ENCODE measurements around the gene MRC2.
"Not testable (repeated sequence)": the region's sequence is repeated elsewhere in the genome, so short reads cannot be mapped to it uniquely, and the experiment has no call there.

The MRC2 gene

GRCh38 chr17:62681061-62681938 is 53.8 kb downstream of the MRC2 start:
- DNase-seq = no peak

GRCh38 chr17:62681939-62682381 is 54.5 kb downstream of the MRC2 start:
- DNase-seq = no peak

- DNase-seq = no peak
These were observed 56.7 kb downstream of the MRC2 start for GRCh38 chr17:62684179-62684578.

DNA sequence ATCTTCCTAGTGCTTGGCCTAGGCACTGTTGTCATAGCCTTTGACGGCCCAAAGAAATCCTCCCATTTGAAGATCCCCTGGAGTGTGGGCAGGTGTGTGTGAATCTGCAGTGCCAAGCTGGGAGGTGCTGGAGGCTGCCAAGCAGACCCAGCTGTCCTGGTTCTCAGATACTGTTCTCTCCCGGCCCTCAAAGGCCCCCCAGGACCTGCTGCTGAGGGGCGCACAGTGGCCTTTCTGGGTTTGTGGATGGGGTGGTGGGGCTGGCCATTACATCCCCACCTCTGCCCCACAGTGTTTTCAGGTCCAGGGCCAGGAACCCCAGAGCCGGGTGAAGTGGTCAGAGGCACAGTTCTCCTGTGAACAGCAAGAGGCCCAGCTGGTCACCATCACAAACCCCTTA is 60.5 kb downstream of the MRC2 start:
- no peak for DNase-seq

DNA sequence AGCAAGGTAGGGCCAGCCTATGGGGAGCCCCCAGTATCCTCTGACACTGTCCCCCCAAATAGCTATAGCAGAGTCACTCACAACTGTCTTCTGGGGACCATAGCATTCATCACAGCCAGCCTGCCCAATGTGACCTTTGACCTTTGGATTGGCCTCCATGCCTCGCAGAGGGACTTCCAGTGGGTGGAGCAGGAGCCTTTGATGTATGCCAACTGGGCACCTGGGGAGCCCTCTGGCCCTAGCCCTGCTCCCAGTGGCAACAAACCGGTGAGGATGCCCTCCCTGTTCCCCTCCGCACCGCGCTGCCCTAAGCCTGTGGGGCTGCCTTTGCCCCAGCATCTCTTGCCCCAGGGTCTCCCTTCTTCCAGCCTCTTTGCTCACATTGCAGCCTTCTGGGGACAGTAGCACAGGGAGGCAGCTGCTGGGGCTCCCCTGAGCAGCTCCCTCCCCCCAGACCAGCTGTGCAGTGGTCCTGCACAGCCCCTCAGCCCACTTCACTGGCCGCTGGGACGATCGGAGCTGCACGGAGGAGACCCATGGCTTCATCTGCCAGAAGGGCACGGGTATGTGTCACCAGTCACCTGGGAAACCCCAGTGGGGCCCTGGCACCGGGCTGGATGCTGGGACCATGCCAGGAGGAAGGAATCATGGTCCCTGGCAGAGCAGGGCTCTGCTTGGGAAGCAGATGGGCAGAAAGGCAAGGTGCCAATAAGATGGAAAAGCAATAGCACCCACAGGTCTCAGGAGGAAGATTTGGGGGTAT is 61.1 kb downstream of the MRC2 start:
- DNase-seq = no peak

DNA sequence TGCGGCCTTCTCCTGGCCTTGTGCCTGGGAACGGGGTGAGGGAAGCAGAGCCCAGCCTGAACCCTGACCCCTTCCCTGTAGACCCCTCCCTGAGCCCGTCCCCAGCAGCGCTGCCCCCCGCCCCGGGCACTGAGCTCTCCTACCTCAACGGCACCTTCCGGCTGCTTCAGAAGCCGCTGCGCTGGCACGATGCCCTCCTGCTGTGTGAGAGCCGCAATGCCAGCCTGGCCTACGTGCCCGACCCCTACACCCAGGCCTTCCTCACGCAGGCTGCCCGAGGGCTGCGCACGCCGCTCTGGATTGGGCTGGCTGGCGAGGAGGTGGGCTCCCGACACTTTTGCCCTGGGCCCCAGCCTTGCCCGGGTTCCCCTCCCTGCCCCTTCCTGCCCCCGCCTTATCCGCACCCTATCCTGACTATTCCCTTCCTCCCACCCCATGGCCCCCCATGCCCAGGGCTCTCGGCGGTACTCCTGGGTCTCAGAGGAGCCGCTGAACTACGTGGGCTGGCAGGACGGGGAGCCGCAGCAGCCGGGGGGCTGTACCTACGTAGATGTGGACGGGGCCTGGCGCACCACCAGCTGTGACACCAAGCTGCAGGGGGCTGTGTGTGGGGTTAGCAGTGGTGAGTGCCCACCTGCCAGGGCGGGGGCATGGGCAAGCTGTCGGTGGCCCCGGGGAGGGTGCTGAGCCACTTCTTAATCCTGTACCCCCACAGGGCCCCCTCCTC is 62.1 kb downstream of the MRC2 start:
- no peak for DNase-seq

- no peak for DNase-seq
These were observed 62.9 kb downstream of the MRC2 start for GRCh38 chr17:62690168-62690897.

- not testable (repeated sequence) for DNase-seq
These were observed 64.1 kb downstream of the MRC2 start for GRCh38 chr17:62691589-62691915.

DNA sequence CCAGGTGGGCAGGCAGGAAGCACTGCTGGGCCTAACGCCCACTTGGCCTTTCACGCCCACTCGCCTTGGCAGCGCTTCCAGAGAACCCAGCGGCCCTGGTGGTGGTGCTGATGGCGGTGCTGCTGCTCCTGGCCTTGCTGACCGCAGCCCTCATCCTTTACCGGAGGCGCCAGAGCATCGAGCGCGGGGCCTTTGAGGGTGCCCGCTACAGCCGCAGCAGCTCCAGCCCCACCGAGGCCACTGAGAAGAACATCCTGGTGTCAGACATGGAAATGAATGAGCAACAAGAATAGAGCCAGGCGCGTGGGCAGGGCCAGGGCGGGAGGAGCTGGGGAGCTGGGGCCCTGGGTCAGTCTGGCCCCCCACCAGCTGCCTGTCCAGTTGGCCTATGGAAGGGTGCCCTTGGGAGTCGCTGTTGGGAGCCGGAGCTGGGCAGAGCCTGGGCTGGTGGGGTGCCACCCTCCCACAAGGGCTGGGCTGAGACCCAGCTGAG is 64.7 kb downstream of the MRC2 start:
- DNase-seq = no peak

- DNase-seq = no peak
These were observed 65.4 kb downstream of the MRC2 start for GRCh38 chr17:62692721-62693431.

- no peak for DNase-seq
These were observed 66.3 kb downstream of the MRC2 start for GRCh38 chr17:62693616-62694409.

DNA sequence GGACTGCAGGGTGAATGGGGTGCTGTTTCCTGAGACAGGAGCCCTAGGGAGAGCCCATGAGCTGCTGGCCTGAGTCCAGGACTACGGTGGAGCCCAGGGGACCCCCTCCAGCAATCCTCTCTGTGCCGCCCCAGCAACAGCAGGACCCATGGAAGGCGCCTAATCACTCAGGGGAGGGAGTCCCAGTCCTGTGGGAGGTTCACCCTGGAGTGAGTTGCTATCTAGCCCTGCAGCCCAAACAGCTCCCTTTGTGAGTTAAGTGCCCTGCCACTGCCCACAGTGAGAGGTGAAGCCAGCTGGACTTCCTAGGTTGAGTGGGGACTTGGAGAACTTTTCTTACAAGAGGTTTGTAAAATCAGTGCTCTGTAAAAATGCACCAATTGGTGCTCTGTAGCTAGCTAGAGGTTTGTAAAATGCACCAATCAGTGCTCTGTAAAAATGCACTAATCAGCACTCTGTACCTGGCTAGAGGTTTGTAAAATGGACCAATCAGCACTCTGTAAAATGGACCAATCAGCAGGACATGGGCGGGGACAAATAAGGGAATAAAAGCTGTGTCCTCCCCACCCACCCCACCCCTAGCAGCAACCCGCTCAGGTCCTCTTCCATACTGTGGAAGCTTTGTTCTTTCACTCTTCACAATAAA is 67.7 kb downstream of the MRC2 start:
- not testable (repeated sequence) for DNase-seq

- no peak for DNase-seq
These were observed 68.8 kb downstream of the MRC2 start for GRCh38 chr17:62696256-62696655.

DNA sequence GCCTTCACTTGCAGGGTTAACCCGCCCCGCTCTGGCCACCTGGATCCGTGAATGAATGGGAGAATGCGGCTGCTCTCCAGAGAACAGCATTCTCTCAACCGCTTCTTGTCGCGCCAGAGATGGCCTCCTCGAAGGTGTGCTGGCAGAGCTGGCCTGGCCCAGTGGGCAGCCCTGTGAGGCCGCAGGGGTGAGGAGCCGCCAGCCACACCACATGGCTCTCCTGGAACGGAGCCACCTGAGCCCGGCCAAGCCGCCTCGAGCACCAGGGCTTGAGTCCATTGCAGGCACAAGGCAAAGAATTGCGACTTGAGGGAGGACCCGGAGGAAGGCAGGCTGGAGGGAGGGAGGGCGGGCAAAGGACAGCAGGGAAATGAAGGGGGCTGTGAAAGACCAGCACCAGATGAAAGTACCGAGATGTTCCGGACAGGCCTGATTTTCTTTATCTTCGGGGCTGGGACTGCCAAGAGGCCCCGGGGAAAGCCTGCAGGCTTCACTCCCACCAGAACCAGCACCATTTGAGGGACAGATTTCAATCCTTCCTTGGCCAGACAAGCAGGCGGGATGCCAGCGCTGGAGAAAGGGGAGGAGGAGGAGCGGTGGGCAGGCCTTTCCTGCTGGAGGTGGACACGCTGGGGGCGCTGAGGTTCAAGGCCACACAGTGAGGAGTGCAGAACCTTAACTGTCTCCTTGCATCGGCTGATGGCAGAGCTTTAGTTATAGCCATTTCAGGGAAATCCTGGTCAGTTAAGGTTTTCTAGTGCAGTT is 69.4 kb downstream of the MRC2 start:
- no peak for DNase-seq

GRCh38 chr17:62698459-62698858 is 71.0 kb downstream of the MRC2 start:
- DNase-seq = not testable (repeated sequence)

DNA sequence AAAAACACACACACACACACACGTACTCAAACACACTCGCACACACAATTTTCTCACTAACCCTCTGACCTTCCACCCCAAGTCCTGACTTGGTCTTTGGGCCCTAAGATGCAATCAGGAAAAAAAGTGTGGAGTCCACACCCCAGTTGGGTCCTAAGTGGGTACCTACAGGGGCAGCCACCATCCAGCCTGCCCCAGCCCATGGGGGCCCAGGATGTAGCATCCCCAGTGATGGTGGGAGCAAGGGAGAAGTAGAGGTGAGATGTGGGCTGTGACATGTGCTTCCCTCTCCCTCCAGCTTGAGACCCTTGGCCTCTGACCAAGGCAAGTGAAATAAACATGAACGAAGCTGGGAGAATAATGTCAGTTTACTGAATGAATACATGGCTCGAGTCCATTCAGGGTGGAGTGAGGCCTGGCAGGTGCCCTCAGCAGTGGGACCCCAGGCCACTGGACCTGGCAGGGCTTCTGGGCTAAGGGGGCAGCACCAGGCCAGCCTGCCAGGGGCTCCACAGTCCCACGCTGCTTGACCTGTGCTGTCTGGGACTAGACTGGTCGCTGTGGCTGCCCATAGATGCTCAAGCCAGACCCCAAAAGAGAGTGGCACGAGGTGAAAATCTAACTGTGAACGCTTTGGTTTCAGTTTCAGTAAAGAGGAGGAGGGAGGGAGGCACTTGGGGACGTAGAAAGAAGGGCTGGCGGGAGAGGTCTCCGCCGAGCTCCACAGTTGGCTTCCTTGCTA is 73.7 kb downstream of the MRC2 start:
- DNase-seq = no peak

GRCh38 chr17:62701706-62702085 is 74.2 kb downstream of the MRC2 start:
- DNase-seq = no peak

DNA sequence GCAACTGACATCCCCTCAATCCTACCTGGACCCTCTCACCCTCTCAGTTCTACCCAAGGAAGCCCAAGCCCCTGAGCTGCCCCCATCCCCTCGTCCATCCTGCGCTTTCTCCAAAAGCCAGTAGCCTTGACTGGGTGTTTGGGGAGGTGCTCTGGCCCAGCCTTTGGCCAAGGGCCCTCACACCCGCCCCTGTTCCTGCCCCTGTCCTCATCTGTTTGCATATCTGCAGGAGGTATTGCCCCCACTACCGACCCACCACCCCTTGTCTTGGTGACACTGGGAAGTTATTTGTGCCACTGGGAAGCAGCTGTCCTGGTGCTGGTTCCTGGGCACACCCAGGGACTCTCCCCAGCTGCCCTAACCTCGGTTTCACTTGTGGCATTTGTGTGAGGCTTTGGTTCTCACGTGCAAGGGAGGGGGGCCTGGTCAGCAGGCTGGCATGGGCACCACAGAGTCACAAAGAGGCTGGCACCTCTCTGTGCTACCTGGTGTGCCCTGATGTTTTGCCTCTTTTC is 75.3 kb downstream of the MRC2 start:
- no peak for DNase-seq
